Skeletal muscle satellite cell (primary cell): ENCODE results near the gene OTP. TPM values are rescaled to one million over a fixed set of nuclear protein-coding genes. Genes with fewer than 3 reads are reported as not detected.

Experiments
- H3K27me3 ChIP-seq: 2 replicates; pipeline ENCODE4 v1.7.0; 2013; ENCODE audit warnings: low read length; ENCODE audit not compliant: control insufficient read depth, insufficient read depth
- H3K36me3 ChIP-seq: 2 replicates; pipeline ENCODE4 v1.7.0; 2013; ENCODE audit warnings: mild to moderate bottlenecking, control low read depth, low read length; ENCODE audit not compliant: insufficient read depth
- H3K4me1 ChIP-seq: 2 replicates; pipeline ENCODE4 v1.7.0; 2013; ENCODE audit warnings: low read length; ENCODE audit not compliant: control insufficient read depth, insufficient read depth
- H3K4me2 ChIP-seq: 2 replicates; pipeline ENCODE4 v1.7.0; 2013; ENCODE audit warnings: mild to moderate bottlenecking, low read length
- H3K4me3 ChIP-seq: 2 replicates; pipeline ENCODE4 v1.7.0; 2013; ENCODE audit warnings: low read length
- H3K9ac ChIP-seq: 2 replicates; pipeline ENCODE4 v1.7.0; 2013; ENCODE audit warnings: mild to moderate bottlenecking, low read depth, low read length, moderate library complexity
- H3K9me3 ChIP-seq: replicated peaks from 2 replicates; pipeline ENCODE4 v1.7.0; 2013; ENCODE audit warnings: mild to moderate bottlenecking, control low read depth, low read length
- total RNA-seq: library from RNA; depleted of rRNA; stranded (reverse); fragments of >200 nt; gene quantifications from 2 replicates; pipeline ENCODE4 v1.2.3, GENCODE V29; 2012; rRNA removed

OTP gene
- total RNA-seq: not detected in 2 replicates

- Histone ChIP-seq H3K9me3 (no peaks in the 10 kb centered on the region), H3K4me1 (no peaks in the 10 kb centered on the region), H3K36me3 (no peaks in the 10 kb centered on the region), H3K4me3 (no peak within 1 kb of the TSS), H3K27me3 (peaks cover 100% of the 10 kb centered on the region), H3K4me2 (peak within 1 kb of the TSS; percentile 37), H3K9ac (no peak within 1 kb of the TSS)
Observed at GRCh38 chr5:77637998-77638762, at the start of gene OTP. Gene OTP, minus strand, starts transcription at chr5:77638713. Its CDS starts 164 bp downstream, at chr5:77638549.

GRCh38 chr5:77683171-77683732, 44.7 kb upstream of the OTP start:
- no peak overlapping the region for H3K9ac ChIP-seq
- no peak overlapping the region for H3K4me3 ChIP-seq
- H3K4me1 ChIP-seq: peaks cover 7% of the 10 kb centered on the region
- H3K36me3 ChIP-seq: peaks cover 9% of the 10 kb centered on the region
- peak overlapping the region; percentile 17 for H3K4me2 ChIP-seq
- H3K9me3 ChIP-seq: no peaks in the 10 kb centered on the region
- H3K27me3 ChIP-seq: no peaks in the 10 kb centered on the region

GRCh38 chr5:77670526-77670925, 32.0 kb upstream of the OTP start:
- Histone ChIP-seq H3K36me3 (no peaks in the 10 kb centered on the region), H3K9me3 (peaks cover 1% of the 10 kb centered on the region), H3K9ac (no peak overlapping the region), H3K4me3 (no peak overlapping the region), H3K4me1 (no peaks in the 10 kb centered on the region), H3K4me2 (no peak overlapping the region), H3K27me3 (peaks cover 62% of the 10 kb centered on the region)

GRCh38 chr5:77669677-77670076, 31.2 kb upstream of the OTP start:
- no peaks in the 10 kb centered on the region for H3K36me3 ChIP-seq
- no peak overlapping the region for H3K4me2 ChIP-seq
- H3K9me3 ChIP-seq: no peaks in the 10 kb centered on the region
- H3K4me1 ChIP-seq: no peaks in the 10 kb centered on the region
- peaks cover 60% of the 10 kb centered on the region for H3K27me3 ChIP-seq
- no peak overlapping the region for H3K4me3 ChIP-seq
- no peak overlapping the region for H3K9ac ChIP-seq

GRCh38 chr5:77663090-77663863, 24.8 kb upstream of the OTP start:
- Histone ChIP-seq H3K9me3 (no peaks in the 10 kb centered on the region), H3K36me3 (no peaks in the 10 kb centered on the region), H3K27me3 (peaks cover 26% of the 10 kb centered on the region), H3K9ac (no peak overlapping the region), H3K4me2 (no peak overlapping the region), H3K4me3 (no peak overlapping the region), H3K4me1 (peaks cover 12% of the 10 kb centered on the region)

GRCh38 chr5:77662635-77663034, 24.1 kb upstream of the OTP start:
- H3K9me3 ChIP-seq: no peaks in the 10 kb centered on the region
- H3K36me3 ChIP-seq: no peaks in the 10 kb centered on the region
- H3K9ac ChIP-seq: no peak overlapping the region
- peaks cover 12% of the 10 kb centered on the region for H3K4me1 ChIP-seq
- H3K27me3 ChIP-seq: peaks cover 29% of the 10 kb centered on the region
- H3K4me3 ChIP-seq: no peak overlapping the region
- no peak overlapping the region for H3K4me2 ChIP-seq

- Histone ChIP-seq H3K9me3 (no peaks in the 10 kb centered on the region), H3K27me3 (peaks cover 41% of the 10 kb centered on the region), H3K4me3 (no peak overlapping the region), H3K4me2 (no peak overlapping the region), H3K4me1 (peaks cover 12% of the 10 kb centered on the region), H3K36me3 (no peaks in the 10 kb centered on the region), H3K9ac (no peak overlapping the region)
Observed at GRCh38 chr5:77658662-77659061, 20.1 kb upstream of the OTP start.

GRCh38 chr5:77651343-77651742, 12.8 kb upstream of the OTP start:
- Histone ChIP-seq H3K9me3 (no peaks in the 10 kb centered on the region), H3K4me1 (no peaks in the 10 kb centered on the region), H3K4me2 (no peak overlapping the region), H3K27me3 (peaks cover 92% of the 10 kb centered on the region), H3K36me3 (no peaks in the 10 kb centered on the region), H3K4me3 (no peak overlapping the region), H3K9ac (no peak overlapping the region)

- H3K36me3 ChIP-seq: no peaks in the 10 kb centered on the region
- H3K9me3 ChIP-seq: no peaks in the 10 kb centered on the region
- peaks cover 94% of the 10 kb centered on the region for H3K27me3 ChIP-seq
- H3K4me3 ChIP-seq: no peak overlapping the region
- no peak overlapping the region for H3K4me2 ChIP-seq
- no peak overlapping the region for H3K9ac ChIP-seq
- H3K4me1 ChIP-seq: no peaks in the 10 kb centered on the region
Observed at GRCh38 chr5:77650686-77651085, 12.2 kb upstream of the OTP start.

- no peaks in the 10 kb centered on the region for H3K9me3 ChIP-seq
- H3K4me2 ChIP-seq: no peak overlapping the region
- no peak overlapping the region for H3K4me3 ChIP-seq
- H3K9ac ChIP-seq: no peak overlapping the region
- H3K36me3 ChIP-seq: no peaks in the 10 kb centered on the region
- H3K4me1 ChIP-seq: peaks cover 2% of the 10 kb centered on the region
- H3K27me3 ChIP-seq: peaks cover 97% of the 10 kb centered on the region
Observed at GRCh38 chr5:77649776-77650175, 11.3 kb upstream of the OTP start.

GRCh38 chr5:77645995-77646639, 7.6 kb upstream of the OTP start:
- Histone ChIP-seq H3K9me3 (no peaks in the 10 kb centered on the region), H3K4me2 (no peak overlapping the region), H3K4me1 (peaks cover 5% of the 10 kb centered on the region), H3K9ac (no peak overlapping the region), H3K36me3 (no peaks in the 10 kb centered on the region), H3K27me3 (peaks cover 98% of the 10 kb centered on the region), H3K4me3 (no peak overlapping the region)
